Neural cell (in vitro differentiated cells): ENCODE results near the gene VPS39.

Source experiments
- EZH2 ChIP-seq: fragments of 200-600, 300-800 bp; shearing (Covaris generic), sonication (generic); IDR thresholded peaks from 2 replicates; pipeline ENCODE4 v1.6.1; 2014; ENCODE audit warnings: antibody characterized with exemption, low read length, borderline replicate concordance, mild to moderate bottlenecking; ENCODE audit not compliant: insufficient read depth, poor library complexity, severe bottlenecking
- POLR2AphosphoS5 ChIP-seq: IDR thresholded peaks from 2 replicates; pipeline ENCODE4 v1.6.1; 2012
- SMC3 ChIP-seq: fragments of 450-650 bp; conservative IDR thresholded peaks from 2 replicates; pipeline ENCODE4 v1.6.1; 2014; ENCODE audit warnings: antibody characterized with exemption, mild to moderate bottlenecking, moderate library complexity; ENCODE audit not compliant: poor library complexity
- TAF1 ChIP-seq: IDR thresholded peaks from 2 replicates; pipeline ENCODE4 v1.6.1; 2012; ENCODE audit warnings: low read depth
- TF ChIP-seq, protein P1 (sequence below): fragments of 450-650 bp; IDR thresholded peaks from 2 replicates; pipeline ENCODE4 v1.5.1; 2014; ENCODE audit warnings: antibody characterized with exemption, mild to moderate bottlenecking, moderate library complexity; ENCODE audit not compliant: poor library complexity, severe bottlenecking

GRCh38 chr15:42110367-42110766, 97.7 kb downstream of the VPS39 start:
- TF ChIP-seq, protein P1, sequence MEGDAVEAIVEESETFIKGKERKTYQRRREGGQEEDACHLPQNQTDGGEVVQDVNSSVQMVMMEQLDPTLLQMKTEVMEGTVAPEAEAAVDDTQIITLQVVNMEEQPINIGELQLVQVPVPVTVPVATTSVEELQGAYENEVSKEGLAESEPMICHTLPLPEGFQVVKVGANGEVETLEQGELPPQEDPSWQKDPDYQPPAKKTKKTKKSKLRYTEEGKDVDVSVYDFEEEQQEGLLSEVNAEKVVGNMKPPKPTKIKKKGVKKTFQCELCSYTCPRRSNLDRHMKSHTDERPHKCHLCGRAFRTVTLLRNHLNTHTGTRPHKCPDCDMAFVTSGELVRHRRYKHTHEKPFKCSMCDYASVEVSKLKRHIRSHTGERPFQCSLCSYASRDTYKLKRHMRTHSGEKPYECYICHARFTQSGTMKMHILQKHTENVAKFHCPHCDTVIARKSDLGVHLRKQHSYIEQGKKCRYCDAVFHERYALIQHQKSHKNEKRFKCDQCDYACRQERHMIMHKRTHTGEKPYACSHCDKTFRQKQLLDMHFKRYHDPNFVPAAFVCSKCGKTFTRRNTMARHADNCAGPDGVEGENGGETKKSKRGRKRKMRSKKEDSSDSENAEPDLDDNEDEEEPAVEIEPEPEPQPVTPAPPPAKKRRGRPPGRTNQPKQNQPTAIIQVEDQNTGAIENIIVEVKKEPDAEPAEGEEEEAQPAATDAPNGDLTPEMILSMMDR = no peak
- no peak for TF ChIP-seq EZH2
- no peak for TF ChIP-seq POLR2AphosphoS5
- no peak for TF ChIP-seq TAF1
- no peak for TF ChIP-seq SMC3
